T1000 (cell line): Measurements from ENCODE around the gene KANK4.

Experiments used
- DNase-seq: peaks from one replicate; lab custom pipeline; 2025; ENCODE audit warnings: mixed read lengths; lab: John Stamatoyannopoulos, UW

The KANK4 gene

GRCh38 chr1:62336995-62337705 is 17.9 kb upstream of the KANK4 start:
- no peak for DNase-seq

- DNase-seq = no peak
Measured at GRCh38 chr1:62336638-62336994, 17.4 kb upstream of the KANK4 start.

- no peak for DNase-seq
Measured at GRCh38 chr1:62335656-62336055, 16.4 kb upstream of the KANK4 start.

- DNase-seq = no peak
Measured at GRCh38 chr1:62334434-62334985, 15.3 kb upstream of the KANK4 start.

- peak; percentile 12 for DNase-seq
Measured at GRCh38 chr1:62333441-62333840, 14.2 kb upstream of the KANK4 start.

GRCh38 chr1:62327360-62328055 is 8.3 kb upstream of the KANK4 start:
- no peak for DNase-seq

GRCh38 chr1:62325681-62326080 is 6.4 kb upstream of the KANK4 start:
- peak; percentile 30 for DNase-seq

- DNase-seq = peak; percentile 63
Measured at GRCh38 chr1:62325081-62325480, 5.8 kb upstream of the KANK4 start.

GRCh38 chr1:62321446-62321845 is 2.2 kb upstream of the KANK4 start:
- peak; percentile 56 for DNase-seq

- DNase-seq = no peak
Measured at GRCh38 chr1:62318320-62318755, 896 bp downstream of the KANK4 start.

- DNase-seq = no peak
Measured at GRCh38 chr1:62317021-62317768, 2.0 kb downstream of the KANK4 start.

GRCh38 chr1:62316135-62316534 is 3.1 kb downstream of the KANK4 start:
- DNase-seq = no peak

- no peak for DNase-seq
Measured at GRCh38 chr1:62315387-62315786, 3.8 kb downstream of the KANK4 start.

GRCh38 chr1:62314454-62315350 is 4.5 kb downstream of the KANK4 start:
- no peak for DNase-seq

GRCh38 chr1:62312698-62313097 is 6.5 kb downstream of the KANK4 start:
- DNase-seq = no peak

GRCh38 chr1:62311473-62311943 is 7.7 kb downstream of the KANK4 start:
- peak; percentile 33 for DNase-seq

GRCh38 chr1:62309906-62310305 is 9.3 kb downstream of the KANK4 start:
- DNase-seq = no peak

- DNase-seq = no peak
Measured at GRCh38 chr1:62308606-62309005, 10.6 kb downstream of the KANK4 start.

GRCh38 chr1:62307895-62308492 is 11.2 kb downstream of the KANK4 start:
- no peak for DNase-seq

GRCh38 chr1:62307446-62307845 is 11.8 kb downstream of the KANK4 start:
- no peak for DNase-seq

- DNase-seq = no peak
Measured at GRCh38 chr1:62306065-62306464, 13.2 kb downstream of the KANK4 start.
